Astrocyte (in vitro differentiated cells and primary cell): Measurements from ENCODE around the gene OSMR. TPM values are rescaled to one million over a fixed set of nuclear protein-coding genes. Genes with fewer than 3 reads are reported as not detected.
"Not testable (repeated sequence)": the region's sequence is repeated elsewhere in the genome, so short reads cannot be mapped to it uniquely, and the experiment has no call there.

Experiments
- DNase-seq: peaks from one replicate; pipeline ENCODE4 v3.0.0-alpha.2; 2010; ENCODE audit warnings: low read depth
- FAIRE-seq: peaks from 2 replicates; lab custom pipeline; 2011; peaks lifted over from hg19 to GRCh38; lab: Jason Lieb, UNC
- H2AFZ ChIP-seq: 2 replicates; pipeline ENCODE4 v1.6.0; 2012; ENCODE audit warnings: low read depth, low read length, inconsistent platforms
- H3K27ac ChIP-seq: 2 replicates; pipeline ENCODE4 v1.5.1; 2011; ENCODE audit warnings: low read depth, low read length, inconsistent platforms
- H3K27me3 ChIP-seq: 2 replicates; pipeline ENCODE4 v1.6.0; 2011; ENCODE audit warnings: low read length, inconsistent platforms; ENCODE audit not compliant: insufficient read depth
- H3K36me3 ChIP-seq: 2 replicates; pipeline ENCODE4 v1.5.1; 2011; ENCODE audit warnings: low read length, inconsistent platforms; ENCODE audit not compliant: insufficient read depth
- H3K4me1 ChIP-seq: 2 replicates; pipeline ENCODE4 v1.5.1; 2011; ENCODE audit warnings: low read length, inconsistent platforms; ENCODE audit not compliant: insufficient read depth
- H3K4me2 ChIP-seq: 2 replicates; pipeline ENCODE4 v1.6.0; 2012; ENCODE audit warnings: low read length, inconsistent platforms
- H3K4me3 ChIP-seq: 2 replicates; pipeline ENCODE4 v1.5.1; 2011; ENCODE audit warnings: low read depth, mild to moderate bottlenecking, low read length, inconsistent platforms; ENCODE audit not compliant: insufficient read depth
- H3K79me2 ChIP-seq: 2 replicates; pipeline ENCODE4 v1.6.0; 2012; ENCODE audit warnings: mild to moderate bottlenecking, low read length, inconsistent platforms; ENCODE audit not compliant: insufficient read depth
- H3K9ac ChIP-seq: 2 replicates; pipeline ENCODE4 v1.6.0; 2012; ENCODE audit warnings: mild to moderate bottlenecking, low read length, inconsistent platforms
- H3K9me3 ChIP-seq: 2 replicates; pipeline ENCODE4 v1.5.1; 2012; ENCODE audit warnings: low read depth, mild to moderate bottlenecking, low read length, inconsistent platforms; ENCODE audit not compliant: insufficient read depth
- H4K20me1 ChIP-seq: 2 replicates; pipeline ENCODE4 v1.6.0; 2012; ENCODE audit warnings: low read length, inconsistent platforms; ENCODE audit not compliant: insufficient read depth
- H3K27ac Mint-ChIP-seq: one replicate; pipeline ENCODE4 v1.8.0; 2021; ENCODE audit warnings: mild to moderate bottlenecking, mixed read lengths; ENCODE audit not compliant: unreplicated experiment
- H3K27me3 Mint-ChIP-seq: one replicate; pipeline ENCODE4 v1.8.0; 2021; ENCODE audit warnings: low read depth, mixed read lengths; ENCODE audit not compliant: unreplicated experiment
- H3K36me3 Mint-ChIP-seq: one replicate; pipeline ENCODE4 v1.8.0; 2021; ENCODE audit warnings: low read depth, mixed read lengths; ENCODE audit not compliant: unreplicated experiment
- H3K4me1 Mint-ChIP-seq: one replicate; pipeline ENCODE4 v1.8.0; 2021; ENCODE audit warnings: low read depth, mixed read lengths; ENCODE audit not compliant: unreplicated experiment
- H3K4me3 Mint-ChIP-seq: one replicate; pipeline ENCODE4 v1.8.0; 2021; ENCODE audit warnings: mild to moderate bottlenecking, moderate library complexity, mixed read lengths; ENCODE audit not compliant: unreplicated experiment
- H3K9me3 Mint-ChIP-seq: one replicate; pipeline ENCODE4 v1.8.0; 2021; ENCODE audit warnings: mild to moderate bottlenecking, mixed read lengths; ENCODE audit not compliant: unreplicated experiment
- EZH2 ChIP-seq: IDR thresholded peaks from 2 replicates; pipeline ENCODE4 v1.6.1; 2012; ENCODE audit warnings: mild to moderate bottlenecking, low read length, inconsistent platforms; ENCODE audit not compliant: insufficient read depth
- total RNA-seq: library from RNA; stranded (reverse); gene quantifications from 2 replicates; pipeline ENCODE4 v1.2.1, GENCODE V29; 2021
- TF ChIP-seq, protein P1 (sequence below): IDR thresholded peaks from 2 replicates; pipeline ENCODE4 v1.5.1; 2011; ENCODE audit warnings: low read depth, mild to moderate bottlenecking, inconsistent platforms, low read length, moderate library complexity; ENCODE audit not compliant: insufficient read depth

The OSMR gene
- total RNA-seq, 1 donor from 2014 or later = 38.6 TPM

DNA sequence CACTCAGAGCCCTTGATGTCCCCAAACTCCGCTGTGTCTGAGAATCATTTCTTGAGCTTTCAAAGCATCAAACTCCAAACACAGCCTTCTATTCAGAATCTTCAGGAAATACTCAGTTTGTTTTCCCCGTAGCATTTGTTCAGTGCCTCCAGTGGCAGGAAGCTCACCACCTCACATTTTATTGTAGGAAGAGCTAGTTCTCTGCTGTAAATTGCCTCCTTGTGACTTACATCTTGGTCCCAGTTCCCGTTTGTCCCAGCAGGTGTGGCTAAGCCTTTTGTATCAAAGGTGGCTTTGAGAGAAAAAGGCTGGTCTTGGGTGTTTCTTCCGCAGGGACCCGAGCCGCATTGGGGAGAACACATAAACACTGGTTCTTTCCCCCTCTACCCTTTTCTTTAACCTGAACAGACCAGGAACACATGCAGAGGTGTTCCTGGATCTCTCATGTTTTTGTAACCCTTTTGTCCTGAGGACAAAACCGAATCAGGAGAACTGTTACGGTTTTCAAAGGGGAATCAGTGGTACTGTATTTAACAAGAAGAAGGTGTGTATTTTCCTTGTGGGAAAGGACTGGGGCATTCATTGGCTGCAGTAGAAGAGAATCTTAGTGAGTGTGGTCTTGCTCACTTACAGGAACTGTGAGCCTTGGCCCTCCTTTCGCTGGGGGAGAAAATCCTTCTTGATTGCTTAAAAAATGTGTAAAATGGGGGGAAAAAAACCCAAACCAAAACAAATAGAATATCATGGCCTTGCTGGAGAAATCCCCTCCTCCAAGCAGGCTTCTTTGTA, 1.9 kb downstream of the OSMR start:
- peak overlapping the region; percentile 95 for H3K4me3 ChIP-seq
- no peaks in the 10 kb centered on the region for H3K27me3 ChIP-seq
- H3K4me1 Mint-ChIP-seq = peaks cover 17% of the 10 kb centered on the region
- H2AFZ ChIP-seq = no peak overlapping the region
- peak overlapping the region; percentile 98 for H3K4me2 ChIP-seq
- no peaks in the 10 kb centered on the region for H3K27me3 Mint-ChIP-seq
- H4K20me1 ChIP-seq = peaks cover 22% of the 10 kb centered on the region
- peak; percentile 64 for DNase-seq
- H3K9ac ChIP-seq = peak overlapping the region; percentile 99
- no peak for FAIRE-seq
- no peaks in the 10 kb centered on the region for H3K9me3 ChIP-seq
- H3K9me3 Mint-ChIP-seq = peaks cover 2% of the 10 kb centered on the region
- H3K79me2 ChIP-seq = peaks cover 87% of the 10 kb centered on the region
- peak overlapping the region; percentile 4 for H3K27ac ChIP-seq
- H3K4me1 ChIP-seq = peaks cover 8% of the 10 kb centered on the region
- H3K36me3 Mint-ChIP-seq = peaks cover 8% of the 10 kb centered on the region
- H3K36me3 ChIP-seq = no peaks in the 10 kb centered on the region
- H3K4me3 Mint-ChIP-seq = peak overlapping the region; percentile 98
- H3K27ac Mint-ChIP-seq = peak overlapping the region; percentile 75
- TF ChIP-seq, protein P1, sequence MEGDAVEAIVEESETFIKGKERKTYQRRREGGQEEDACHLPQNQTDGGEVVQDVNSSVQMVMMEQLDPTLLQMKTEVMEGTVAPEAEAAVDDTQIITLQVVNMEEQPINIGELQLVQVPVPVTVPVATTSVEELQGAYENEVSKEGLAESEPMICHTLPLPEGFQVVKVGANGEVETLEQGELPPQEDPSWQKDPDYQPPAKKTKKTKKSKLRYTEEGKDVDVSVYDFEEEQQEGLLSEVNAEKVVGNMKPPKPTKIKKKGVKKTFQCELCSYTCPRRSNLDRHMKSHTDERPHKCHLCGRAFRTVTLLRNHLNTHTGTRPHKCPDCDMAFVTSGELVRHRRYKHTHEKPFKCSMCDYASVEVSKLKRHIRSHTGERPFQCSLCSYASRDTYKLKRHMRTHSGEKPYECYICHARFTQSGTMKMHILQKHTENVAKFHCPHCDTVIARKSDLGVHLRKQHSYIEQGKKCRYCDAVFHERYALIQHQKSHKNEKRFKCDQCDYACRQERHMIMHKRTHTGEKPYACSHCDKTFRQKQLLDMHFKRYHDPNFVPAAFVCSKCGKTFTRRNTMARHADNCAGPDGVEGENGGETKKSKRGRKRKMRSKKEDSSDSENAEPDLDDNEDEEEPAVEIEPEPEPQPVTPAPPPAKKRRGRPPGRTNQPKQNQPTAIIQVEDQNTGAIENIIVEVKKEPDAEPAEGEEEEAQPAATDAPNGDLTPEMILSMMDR = no peak
- no peak for TF ChIP-seq EZH2

DNA sequence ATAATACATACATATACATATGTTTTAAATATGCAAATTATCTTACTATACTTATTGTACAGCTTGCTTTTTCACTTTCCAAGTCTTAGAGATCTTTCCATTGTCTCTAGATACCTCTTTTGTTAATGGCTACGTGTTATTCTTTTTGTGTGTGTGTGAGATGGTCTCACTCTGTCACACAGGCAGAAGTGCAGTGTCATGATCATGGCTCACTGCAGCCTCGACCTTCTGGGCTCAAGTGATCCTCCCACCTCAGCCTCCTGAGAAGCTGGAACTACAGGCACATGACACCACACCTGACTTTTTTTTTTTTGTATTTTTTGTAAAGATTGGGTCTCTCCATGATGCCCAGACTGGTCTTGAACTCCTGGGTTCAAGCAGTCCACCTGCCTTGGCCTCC, 2.8 kb downstream of the OSMR start:
- no peaks in the 10 kb centered on the region for H3K36me3 ChIP-seq
- no peaks in the 10 kb centered on the region for H3K27me3 Mint-ChIP-seq
- peaks cover 8% of the 10 kb centered on the region for H3K36me3 Mint-ChIP-seq
- TF ChIP-seq, protein P1 = no peak
- H3K9me3 ChIP-seq = no peaks in the 10 kb centered on the region
- no peak overlapping the region for H3K27ac ChIP-seq
- peak overlapping the region; percentile 57 for H3K4me3 Mint-ChIP-seq
- H3K4me3 ChIP-seq = no peak overlapping the region
- FAIRE-seq (no peak), DNase-seq (no peak)
- H3K27ac Mint-ChIP-seq = no peak overlapping the region
- peaks cover 17% of the 10 kb centered on the region for H3K4me1 Mint-ChIP-seq
- peak overlapping the region; percentile 8 for H3K4me2 ChIP-seq
- peaks cover 11% of the 10 kb centered on the region for H3K4me1 ChIP-seq
- no peaks in the 10 kb centered on the region for H3K27me3 ChIP-seq
- peaks cover 87% of the 10 kb centered on the region for H3K79me2 ChIP-seq
- H3K9me3 Mint-ChIP-seq = peaks cover 2% of the 10 kb centered on the region
- H4K20me1 ChIP-seq = peaks cover 22% of the 10 kb centered on the region
- no peak overlapping the region for H2AFZ ChIP-seq
- H3K9ac ChIP-seq = no peak overlapping the region

DNA sequence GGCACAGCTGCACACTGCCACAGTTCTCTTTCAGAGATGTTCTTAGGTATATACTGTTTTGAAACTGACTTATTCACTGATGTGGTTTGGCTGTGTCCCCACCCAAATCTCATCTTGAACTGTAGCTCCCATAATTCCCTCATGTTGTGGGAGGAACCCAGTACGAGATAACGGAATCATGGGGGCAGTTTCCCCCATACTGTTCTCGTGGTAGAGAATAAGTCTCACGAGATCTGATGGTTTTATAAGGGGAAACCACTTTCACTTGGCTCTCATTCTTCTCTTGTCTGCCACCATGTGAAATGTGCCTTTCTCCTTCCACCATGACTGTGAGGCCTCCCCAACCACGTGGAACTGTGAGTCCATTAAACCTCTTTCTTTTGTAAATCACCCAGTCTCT, 5.8 kb downstream of the OSMR start:
- H3K4me3 Mint-ChIP-seq, H3K27me3 ChIP-seq, DNase-seq, H3K27ac ChIP-seq, FAIRE-seq, H3K9me3 Mint-ChIP-seq, H3K9me3 ChIP-seq, H3K4me2 ChIP-seq, H3K27ac Mint-ChIP-seq, H3K4me3 ChIP-seq, H3K27me3 Mint-ChIP-seq, H2AFZ ChIP-seq, H3K9ac ChIP-seq, H3K36me3 ChIP-seq: not testable (repeated sequence)
- Mint-ChIP-seq H3K36me3 (peaks cover 15% of the 10 kb centered on the region), H3K4me1 (peaks cover 24% of the 10 kb centered on the region)
- peaks cover 25% of the 10 kb centered on the region for H3K4me1 ChIP-seq
- peaks cover 85% of the 10 kb centered on the region for H3K79me2 ChIP-seq
- H4K20me1 ChIP-seq = peaks cover 34% of the 10 kb centered on the region
